ENCODE data around the gene PNLIPRP2. TPM values are rescaled to one million over a fixed set of nuclear protein-coding genes. Genes with fewer than 3 reads are reported as not detected.

Gene PNLIPRP2
- total RNA-seq, 1 donor, result not detected

- no peak for TF ChIP-seq CTCF (IDR thresholded peaks at IDR 0.05; ENCODE audit: insufficient read depth, low read depth, low read length)
- DNase-seq (ENCODE audit: low read depth), result no peak
- H3K4me3 ChIP-seq (ENCODE audit: low read depth, low read length), result no peak overlapping the region
These were observed 28.1 kb downstream of the PNLIPRP2 start for GRCh38 chr10:116648903-116649302.

GRCh38 chr10:116653885-116654284, 33.1 kb downstream of the PNLIPRP2 start:
- DNase-seq (ENCODE audit: low read depth), result no peak
- no peak overlapping the region for H3K4me3 ChIP-seq (ENCODE audit: low read depth, low read length)
- no peak for TF ChIP-seq CTCF (IDR thresholded peaks at IDR 0.05; ENCODE audit: insufficient read depth, low read depth, low read length)

- no peak overlapping the region for H3K4me3 ChIP-seq (ENCODE audit: low read depth, low read length)
- TF ChIP-seq CTCF (IDR thresholded peaks at IDR 0.05; ENCODE audit: insufficient read depth, low read depth, low read length), result peak; percentile 41
- no peak for DNase-seq (ENCODE audit: low read depth)
These were observed 34.1 kb downstream of the PNLIPRP2 start for GRCh38 chr10:116654816-116655215.

- no peak for TF ChIP-seq CTCF (IDR thresholded peaks at IDR 0.05; ENCODE audit: insufficient read depth, low read depth, low read length)
- no peak overlapping the region for H3K4me3 ChIP-seq (ENCODE audit: low read depth, low read length)
- no peak for DNase-seq (ENCODE audit: low read depth)
These were observed 34.8 kb downstream of the PNLIPRP2 start for GRCh38 chr10:116655568-116655967.

DNA sequence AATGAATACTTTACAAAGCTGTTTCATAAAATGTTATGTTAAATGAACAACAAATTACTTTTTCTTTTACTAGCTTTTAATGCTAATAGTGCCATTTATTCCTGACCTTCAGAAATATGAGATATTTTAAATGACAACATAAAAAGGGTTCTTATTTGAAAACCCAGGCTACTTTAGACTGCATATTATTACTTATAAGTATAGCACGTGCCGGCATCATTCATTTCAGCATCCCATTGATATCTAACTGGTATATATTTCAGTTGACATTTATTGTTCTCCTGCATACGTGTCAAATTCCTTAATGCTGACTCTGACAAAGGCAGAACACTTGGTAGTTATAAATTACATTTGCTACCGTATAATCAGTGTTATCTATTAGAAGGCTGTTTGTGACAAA, 35.3 kb downstream of the PNLIPRP2 start:
- no peak for DNase-seq (ENCODE audit: low read depth)
- no peak for TF ChIP-seq CTCF (IDR thresholded peaks at IDR 0.05; ENCODE audit: insufficient read depth, low read depth, low read length)

GRCh38 chr10:116657863-116658551, 37.3 kb downstream of the PNLIPRP2 start:
- H3K4me3 ChIP-seq (ENCODE audit: low read depth, low read length), result no peak overlapping the region
- peak; percentile 10 for DNase-seq (ENCODE audit: low read depth)
- no peak for TF ChIP-seq CTCF (IDR thresholded peaks at IDR 0.05; ENCODE audit: insufficient read depth, low read depth, low read length)

More for the DNA sequence above, 35.3 kb downstream of the PNLIPRP2 start:
- no peak overlapping the region for H3K4me3 ChIP-seq (ENCODE audit: low read depth, low read length)
